IPS DF 6.9 (cell line): ENCODE measurements around the gene CFAP58.

ENCODE experiments used
- DNase-seq: peaks from one replicate; pipeline ENCODE4 v3.0.0-alpha.2; 2013; ENCODE audit warnings: low read depth, low spot score
- H3K27ac ChIP-seq: one replicate; pipeline ENCODE4 v1.5.1; 2013; ENCODE audit warnings: low read length, control low read depth
- H3K27me3 ChIP-seq: 2 replicates; pipeline ENCODE4 v1.6.1; 2013; ENCODE audit warnings: mild to moderate bottlenecking, low read length; ENCODE audit not compliant: control insufficient read depth, insufficient read depth
- H3K36me3 ChIP-seq: 2 replicates; pipeline ENCODE4 v1.6.1; 2013; ENCODE audit warnings: low read length; ENCODE audit not compliant: control insufficient read depth, insufficient read depth
- H3K4me1 ChIP-seq: 2 replicates; pipeline ENCODE4 v1.6.1; 2013; ENCODE audit warnings: low read length; ENCODE audit not compliant: control insufficient read depth, insufficient read depth
- H3K4me3 ChIP-seq: 2 replicates; pipeline ENCODE4 v1.5.1; 2013; ENCODE audit warnings: mild to moderate bottlenecking, low read length
- H3K9me3 ChIP-seq: 2 replicates; pipeline ENCODE4 v1.6.1; 2013; ENCODE audit warnings: low read length, inconsistent platforms; ENCODE audit not compliant: control insufficient read depth, insufficient read depth
- WGBS: extraction: QIAGEN DNeasy Blood & Tissue Kit; methylation state at CpG from one replicate; pipeline ENCODE4 v1.1.7; 2013; ENCODE audit warnings: mixed read lengths, missing lambda C conversion rate; ENCODE audit not compliant: insufficient read length, insufficient coverage; 5-methylcytosine and 5-hydroxymethylcytosine counted together

The CFAP58 gene

DNA sequence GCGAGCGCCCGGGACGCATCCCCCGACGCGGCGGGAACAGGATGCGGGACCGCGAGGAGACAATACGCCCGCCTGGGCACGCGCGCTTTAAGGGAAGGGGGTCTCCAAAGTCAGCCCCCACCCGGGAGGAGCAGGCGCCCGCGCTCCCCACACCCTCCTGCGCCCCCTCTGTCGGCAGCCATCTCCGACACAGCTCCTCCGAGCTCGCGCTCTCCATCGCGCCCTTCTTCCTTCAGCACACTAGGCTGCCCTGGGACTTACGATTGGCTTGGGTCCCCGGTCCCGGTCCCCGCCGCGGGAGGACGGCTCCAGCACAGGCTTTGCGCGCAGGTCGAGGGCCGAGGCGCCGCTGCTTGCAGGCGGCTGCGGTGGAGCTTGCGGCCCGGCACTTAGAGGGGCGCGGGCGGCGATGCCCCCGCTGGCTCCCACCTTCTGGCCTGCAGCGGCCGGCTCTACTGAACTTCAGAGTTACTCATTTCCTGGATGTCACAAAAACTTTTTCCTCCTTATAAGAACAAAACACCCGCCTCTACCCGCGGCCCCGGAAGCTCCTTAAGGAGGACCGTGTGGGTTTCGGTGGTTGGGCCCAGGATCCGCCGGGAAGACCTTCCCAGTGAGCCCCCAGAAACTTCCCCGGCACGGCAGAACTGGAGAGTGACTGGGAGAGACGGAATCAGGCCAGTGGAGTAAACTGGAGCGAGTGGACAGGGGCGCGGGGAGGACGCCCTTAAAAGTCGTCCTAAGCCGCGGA lies 15.5 kb upstream of the CFAP58 start, which contains the start of gene ITPRIP:
Gene ITPRIP, minus strand, starts transcription at position 481 of the 751 bp plus-strand sequence. CDS start 22,414 bp downstream, outside the sequence.
- DNase-seq: no peak
- no CpG with 5 or more reads among the region's 70 CpGs for WGBS
- Histone ChIP-seq H3K27me3 (no peaks in the 10 kb centered on the region), H3K4me1 (peaks cover 9% of the 10 kb centered on the region; the same call in 1 of the 2 replicates), H3K36me3 (no peaks in the 10 kb centered on the region), H3K9me3 (no peaks in the 10 kb centered on the region), H3K4me3 (peak within 1 kb of the TSS; percentile 77), H3K27ac (no peak within 1 kb of the TSS)

DNA sequence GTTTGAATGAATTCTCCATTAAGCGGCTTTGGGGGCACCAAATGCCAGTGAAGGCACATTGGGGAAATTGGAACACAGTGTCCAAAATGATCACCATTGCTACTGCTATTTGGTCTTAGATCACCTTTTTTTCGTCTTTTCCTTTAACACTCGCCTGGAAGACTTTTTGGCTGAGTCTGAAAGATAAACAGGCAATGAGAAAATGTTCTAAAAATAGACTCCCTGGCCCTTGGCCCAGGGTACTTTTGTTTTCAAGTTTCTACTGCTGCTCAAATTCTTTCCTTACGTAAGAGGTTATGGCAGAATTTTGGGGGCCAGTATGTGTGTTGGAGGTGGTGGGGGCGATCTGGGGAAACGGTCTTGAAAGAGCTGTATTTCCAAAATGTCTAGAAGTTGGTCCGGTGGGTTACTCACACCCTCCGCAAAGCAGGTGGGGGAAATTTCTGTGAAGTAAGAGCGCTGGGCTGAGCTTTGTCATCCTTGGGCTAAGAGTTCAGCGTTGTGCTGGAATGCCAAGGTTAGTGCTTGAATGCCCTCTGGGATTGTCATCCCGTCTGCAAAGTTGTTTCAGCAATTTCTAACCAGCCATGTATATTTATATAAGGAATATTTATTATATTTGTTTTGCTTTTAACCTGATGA lies 14.0 kb upstream of the CFAP58 start:
- Histone ChIP-seq H3K4me1 (peaks cover 8% of the 10 kb centered on the region; the same call in 1 of the 2 replicates), H3K27ac (no peak overlapping the region), H3K9me3 (no peaks in the 10 kb centered on the region), H3K4me3 (no peak overlapping the region; the same call in 1 of the 2 replicates), H3K36me3 (no peaks in the 10 kb centered on the region), H3K27me3 (no peaks in the 10 kb centered on the region)
- no peak for DNase-seq
- no CpG with 5 or more reads among the region's 11 CpGs for WGBS

DNA sequence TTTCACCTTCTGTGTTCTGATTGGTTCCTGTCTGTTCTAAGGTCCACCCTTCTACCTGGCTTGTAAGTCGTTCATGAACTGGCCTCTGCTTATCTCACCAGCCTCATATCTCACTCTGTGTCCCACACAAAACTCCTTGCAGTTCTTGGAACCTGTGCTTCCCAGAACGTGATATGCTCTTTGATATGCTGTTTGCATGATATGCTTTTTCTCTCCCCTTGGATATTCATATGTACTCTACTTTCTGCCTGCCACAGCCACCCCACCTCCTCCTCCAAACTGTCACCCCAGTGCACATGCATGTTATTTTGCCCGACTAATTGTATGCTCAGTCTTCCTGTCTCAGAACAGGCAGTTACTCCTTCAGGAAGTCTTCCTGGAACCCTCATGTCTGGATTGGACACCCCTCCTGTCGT lies 13.5 kb upstream of the CFAP58 start:
- H3K36me3 ChIP-seq: no peaks in the 10 kb centered on the region
- H3K9me3 ChIP-seq: no peaks in the 10 kb centered on the region
- WGBS: no CpG with 5 or more reads among the region's 4 CpGs
- no peaks in the 10 kb centered on the region for H3K27me3 ChIP-seq
- H3K4me1 ChIP-seq: peaks cover 8% of the 10 kb centered on the region; the same call in 1 of the 2 replicates
- no peak for DNase-seq
- H3K4me3 ChIP-seq: no peak overlapping the region
- no peak overlapping the region for H3K27ac ChIP-seq

DNA sequence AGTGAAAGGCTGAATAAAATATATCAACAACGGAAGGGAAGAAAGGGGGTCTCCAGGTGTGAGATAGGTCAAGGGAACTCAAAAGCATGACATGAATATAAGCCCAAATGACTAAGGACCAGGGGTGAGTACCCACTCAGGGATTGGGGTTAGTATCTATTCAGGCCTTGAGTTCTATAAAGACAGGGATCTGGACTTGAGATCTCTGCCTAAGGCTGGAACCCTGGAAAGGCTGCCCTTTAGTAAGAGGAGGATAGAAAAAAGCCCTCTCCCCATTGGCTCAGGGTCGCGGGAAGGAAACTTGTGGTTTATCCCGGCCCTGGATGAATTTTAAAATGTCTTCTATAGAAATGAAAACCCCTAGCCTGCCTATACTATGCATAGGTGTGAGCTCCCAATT lies 13.0 kb upstream of the CFAP58 start:
- WGBS: no CpG with 5 or more reads among the region's 4 CpGs
- Histone ChIP-seq H3K27ac (no peak overlapping the region), H3K4me3 (no peak overlapping the region)

DNA sequence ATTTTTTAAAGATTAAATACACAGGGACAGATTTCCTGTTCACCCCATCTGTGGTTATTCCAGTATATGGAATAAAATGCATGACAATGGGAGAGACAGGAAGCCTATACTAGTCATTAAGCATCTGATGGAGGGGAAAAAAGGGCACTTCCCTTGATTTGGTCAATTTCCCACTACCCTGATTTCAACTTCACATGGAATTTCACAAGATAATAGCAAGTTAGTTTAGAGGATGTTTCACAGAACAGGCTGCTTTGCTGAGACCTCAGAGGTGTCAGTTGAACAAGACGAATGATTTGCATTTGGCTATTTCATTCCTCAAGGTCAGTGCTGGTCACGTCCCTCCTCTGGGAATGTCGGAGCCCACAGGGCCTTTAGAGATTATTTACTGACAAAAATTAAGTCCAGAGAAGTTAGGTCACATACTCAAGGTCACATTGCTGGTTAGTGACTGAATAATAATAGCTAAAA lies 10.7 kb upstream of the CFAP58 start:
- H3K36me3 ChIP-seq: no peaks in the 10 kb centered on the region
- no peak for DNase-seq
- no peak overlapping the region for H3K27ac ChIP-seq
- peaks cover 2% of the 10 kb centered on the region; the same call in 1 of the 2 replicates for H3K4me1 ChIP-seq
- no peaks in the 10 kb centered on the region for H3K27me3 ChIP-seq
- no peaks in the 10 kb centered on the region for H3K9me3 ChIP-seq
- WGBS: no CpG with 5 or more reads among the region's 3 CpGs
- no peak overlapping the region for H3K4me3 ChIP-seq

More for the DNA sequence above, 13.0 kb upstream of the CFAP58 start:
- Histone ChIP-seq H3K36me3 (no peaks in the 10 kb centered on the region), H3K4me1 (peaks cover 8% of the 10 kb centered on the region; the same call in 1 of the 2 replicates), H3K27me3 (no peaks in the 10 kb centered on the region), H3K9me3 (no peaks in the 10 kb centered on the region)
- no peak for DNase-seq

DNA sequence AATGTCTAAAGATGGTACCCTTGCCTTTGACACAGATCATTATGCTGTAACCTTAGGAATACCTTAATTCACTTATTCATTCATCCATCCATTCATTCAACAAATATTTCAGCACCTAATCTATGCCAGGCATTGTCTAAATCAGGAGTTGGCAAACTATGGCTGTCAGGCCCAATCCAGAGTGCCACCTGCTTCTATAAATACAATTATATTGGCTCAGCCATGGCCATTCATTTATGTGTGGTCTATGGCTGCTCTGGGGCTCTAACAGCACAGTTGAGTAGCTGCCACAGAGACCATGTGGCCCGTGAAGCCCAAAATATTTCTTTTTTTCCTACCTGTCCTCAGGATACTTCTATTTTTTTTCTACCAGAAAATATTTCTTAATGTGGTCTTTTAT lies 9.4 kb upstream of the CFAP58 start:
- Histone ChIP-seq H3K4me1 (peaks cover 2% of the 10 kb centered on the region; the same call in 1 of the 2 replicates), H3K27ac (no peak overlapping the region), H3K9me3 (no peaks in the 10 kb centered on the region), H3K27me3 (no peaks in the 10 kb centered on the region), H3K4me3 (no peak overlapping the region), H3K36me3 (no peaks in the 10 kb centered on the region)
- no peak for DNase-seq
- no CpG with 5 or more reads among the region's 1 CpG for WGBS

DNA sequence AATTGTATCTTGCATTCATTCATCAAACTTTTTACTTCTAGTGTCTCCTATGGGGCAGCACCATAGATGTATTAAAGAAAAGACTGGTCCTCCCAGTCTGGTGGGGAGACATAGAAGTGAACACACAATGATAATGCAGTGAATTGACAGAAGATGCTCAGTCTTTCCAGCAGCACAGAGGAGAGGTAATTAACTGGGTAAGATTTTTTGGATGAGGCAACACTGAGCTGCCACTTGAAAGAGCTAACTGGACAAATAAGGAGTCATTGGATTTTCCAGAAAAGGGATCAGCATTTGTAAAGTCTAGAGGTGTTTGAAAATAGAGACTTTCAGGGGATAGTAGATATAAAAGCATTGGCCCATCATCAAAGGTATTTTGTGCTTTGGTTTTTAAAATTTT lies 8.1 kb upstream of the CFAP58 start:
- no peak for DNase-seq
- no peak overlapping the region for H3K4me3 ChIP-seq
- no peaks in the 10 kb centered on the region for H3K36me3 ChIP-seq
- no peaks in the 10 kb centered on the region for H3K9me3 ChIP-seq
- no peak overlapping the region for H3K27ac ChIP-seq
- H3K4me1 ChIP-seq: no peaks in the 10 kb centered on the region; the same call in 1 of the 2 replicates
- no peaks in the 10 kb centered on the region for H3K27me3 ChIP-seq

DNA sequence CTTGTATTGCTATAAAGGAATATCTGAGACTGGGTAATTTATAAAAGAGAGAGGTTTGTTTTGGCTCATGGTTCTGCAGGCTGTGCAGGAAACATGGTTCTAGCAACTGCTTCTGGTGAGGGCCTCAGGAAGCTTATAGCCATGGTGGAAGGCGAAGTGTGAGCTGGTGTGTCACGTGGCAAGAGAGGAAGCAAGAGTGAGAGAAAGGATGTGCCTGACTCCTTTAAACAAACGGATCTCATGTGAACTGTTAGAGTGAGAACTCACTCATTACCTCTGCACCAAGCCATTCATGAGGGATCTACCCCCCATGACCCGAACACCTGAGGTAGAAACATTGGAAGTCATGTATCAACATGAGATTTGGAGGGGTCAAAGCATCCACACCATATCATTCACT lies 7.7 kb upstream of the CFAP58 start:
- Histone ChIP-seq H3K9me3 (no peaks in the 10 kb centered on the region), H3K27ac (no peak overlapping the region), H3K4me1 (no peaks in the 10 kb centered on the region; the same call in 1 of the 2 replicates), H3K36me3 (no peaks in the 10 kb centered on the region), H3K27me3 (no peaks in the 10 kb centered on the region), H3K4me3 (no peak overlapping the region)
- WGBS: no CpG with 5 or more reads among the region's 4 CpGs
- DNase-seq: no peak

DNA sequence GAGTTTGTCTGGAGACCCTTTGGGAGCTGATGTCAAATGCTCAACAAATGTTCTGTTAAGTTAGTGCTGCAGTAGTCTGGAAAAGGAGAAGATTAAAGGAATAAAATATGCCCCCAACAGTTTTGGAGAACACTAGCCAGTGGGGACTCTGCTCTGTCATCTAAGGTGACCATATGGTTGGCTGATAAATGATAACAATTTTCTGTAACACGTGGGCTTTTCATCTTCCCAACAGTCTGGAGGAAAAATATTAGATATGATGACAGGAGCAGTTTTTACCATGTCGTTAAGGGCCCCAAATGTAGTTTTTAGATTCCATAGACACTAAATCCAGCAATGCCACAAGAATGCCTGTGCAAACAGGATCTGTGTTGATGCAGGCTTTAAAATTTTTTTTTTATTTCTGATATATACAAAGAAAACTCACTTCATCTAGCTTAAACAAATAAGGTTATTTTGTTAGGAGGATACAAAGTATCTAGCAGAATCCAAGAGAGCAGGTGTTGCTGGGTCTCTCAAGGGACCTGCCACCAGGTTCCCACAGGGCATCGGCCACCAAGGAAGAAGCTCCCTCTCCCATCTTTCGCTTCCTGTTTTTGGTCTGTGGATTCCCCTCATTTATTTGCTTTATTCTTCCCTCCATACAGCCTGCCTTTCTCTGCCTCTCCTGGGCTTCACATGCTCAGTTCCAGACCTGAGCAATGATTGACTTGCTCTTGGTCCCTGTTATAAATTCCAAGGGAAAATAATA lies 6.2 kb upstream of the CFAP58 start:
- DNase-seq: no peak
- WGBS: no CpG with 5 or more reads among the region's 4 CpGs
- Histone ChIP-seq H3K9me3 (no peaks in the 10 kb centered on the region), H3K27me3 (no peaks in the 10 kb centered on the region), H3K27ac (no peak overlapping the region), H3K36me3 (no peaks in the 10 kb centered on the region), H3K4me1 (no peaks in the 10 kb centered on the region; the same call in 1 of the 2 replicates), H3K4me3 (no peak overlapping the region)

DNA sequence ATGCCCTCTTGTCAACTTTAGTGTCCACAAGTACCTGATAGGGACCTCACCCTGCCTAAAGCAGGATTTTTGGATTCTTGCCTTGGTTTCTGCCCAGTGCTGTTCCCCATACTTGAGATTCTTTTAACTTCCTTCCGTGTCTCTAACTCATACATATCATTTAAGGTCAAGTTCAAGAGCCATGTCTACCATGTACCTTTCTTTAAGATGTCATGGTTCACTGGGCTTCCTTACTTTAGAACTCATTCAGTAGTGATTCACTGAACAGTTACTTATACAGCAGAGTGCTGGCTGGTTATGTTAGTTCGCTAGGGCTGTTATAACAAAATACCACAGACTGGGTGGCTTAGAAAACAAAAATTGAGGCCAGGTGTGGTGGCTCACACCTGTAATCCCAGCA lies 5.0 kb upstream of the CFAP58 start:
- Histone ChIP-seq H3K27ac (no peak overlapping the region), H3K4me1 (no peaks in the 10 kb centered on the region; the same call in 1 of the 2 replicates), H3K36me3 (no peaks in the 10 kb centered on the region), H3K4me3 (no peak overlapping the region), H3K9me3 (no peaks in the 10 kb centered on the region), H3K27me3 (no peaks in the 10 kb centered on the region)
- no peak for DNase-seq
- WGBS: no CpG with 5 or more reads among the region's 2 CpGs
